GM15510 (cell line): ENCODE measurements around the gene SIX2.

Source experiments
- POLR2A ChIP-seq: IDR thresholded peaks from 3 replicates; pipeline ENCODE4 v1.6.1; 2011; ENCODE audit warnings: borderline replicate concordance; ENCODE audit not compliant: insufficient read length; ENCODE audit errors: extremely low read depth

SIX2 gene

GRCh38 chr2:45007961-45008295, 1.3 kb downstream of the SIX2 start:
- no peak for TF ChIP-seq POLR2A

GRCh38 chr2:45006942-45007287, 2.3 kb downstream of the SIX2 start:
- no peak for TF ChIP-seq POLR2A

GRCh38 chr2:45006041-45006941, 3.0 kb downstream of the SIX2 start:
- no peak for TF ChIP-seq POLR2A

- TF ChIP-seq POLR2A: no peak
These were observed 3.8 kb downstream of the SIX2 start for GRCh38 chr2:45005261-45006002.

- TF ChIP-seq POLR2A: no peak
These were observed 4.6 kb downstream of the SIX2 start for GRCh38 chr2:45004562-45005191.

GRCh38 chr2:45003579-45004551, 5.4 kb downstream of the SIX2 start:
- TF ChIP-seq POLR2A: no peak

GRCh38 chr2:45002686-45003085, 6.6 kb downstream of the SIX2 start:
- no peak for TF ChIP-seq POLR2A

GRCh38 chr2:45001869-45002385, 7.3 kb downstream of the SIX2 start:
- TF ChIP-seq POLR2A: no peak

GRCh38 chr2:45000921-45001868, 8.1 kb downstream of the SIX2 start:
- no peak for TF ChIP-seq POLR2A

GRCh38 chr2:45000341-45000901, 8.8 kb downstream of the SIX2 start:
- no peak for TF ChIP-seq POLR2A

- no peak for TF ChIP-seq POLR2A
These were observed 9.7 kb downstream of the SIX2 start for GRCh38 chr2:44999540-44999939.

GRCh38 chr2:44997963-44998362, 11.3 kb downstream of the SIX2 start:
- no peak for TF ChIP-seq POLR2A

GRCh38 chr2:44996356-44996755, 12.9 kb downstream of the SIX2 start:
- no peak for TF ChIP-seq POLR2A
